Mucosa of descending colon (tissue), 3 donors: Measurements from ENCODE around the gene RAD51B. TPM values are rescaled to one million over a fixed set of nuclear protein-coding genes. Genes with fewer than 3 reads are reported as not detected.
A peak's percentile ranks its signal among the peaks of the same experiment; 100 is the strongest.

Experiments
- ATAC-seq: fragments of 200-7000 bp; cut with Tn5 transposase; one replicate; pipeline ENCODE4 v1.9.1; 2020; ENCODE audit warnings: mild to moderate bottlenecking, moderate library complexity
- DNase-seq, 3 donors: peaks; one replicate each; pipeline ENCODE4 v3.0.0-alpha.2; 2020
- H3K36me3 ChIP-seq: fragments of 200-600 bp; one replicate; pipeline ENCODE4 v1.8.0; 2021; ENCODE audit warnings: low read depth, mild to moderate bottlenecking
- H3K4me1 ChIP-seq: fragments of 200-600 bp; one replicate; pipeline ENCODE4 v1.8.0; 2021; ENCODE audit warnings: low read depth, mild to moderate bottlenecking
- H3K4me3 ChIP-seq: fragments of 200-600 bp; one replicate; pipeline ENCODE4 v1.8.0; 2021; ENCODE audit warnings: mild to moderate bottlenecking
- H3K9me3 ChIP-seq: fragments of 200-600 bp; one replicate; pipeline ENCODE4 v1.8.0; 2021; ENCODE audit warnings: mild to moderate bottlenecking
- CTCF ChIP-seq: fragments of 200-600 bp; IDR thresholded peaks from one replicate; pipeline ENCODE4 v1.8.0; 2022; ENCODE audit warnings: antibody characterized with exemption, mild to moderate bottlenecking
- intact Hi-C, 2 donors: fragments of 100-400 bp; cut with DNase I in 1 of 2; cut with micrococcal nuclease in 1 of 2; formaldehyde crosslinking; loops; one replicate each; pipeline versions ENCODE4 v1.11.0 to v1.11.1; 2022; cut with DNase I, micrococcal nuclease
- total RNA-seq, 3 donors: library from RNA; stranded (reverse); fragmentation: NEBNext Ultra II Directional in 2 of 3; extraction: Animal tissue kit (Norgen Biotek cat#: 25700) in 2 of 3; gene quantifications; one replicate each; pipeline versions ENCODE4 v1.2.1 to v1.2.4, GENCODE V29; 2021 to 2023
- donor health status: DM: no; HTN: no; CAD: no; lungs with moderate emphysema.
- donor health status: DM: no; HTN: no; CAD: no.
- donor health status: DM: no; HTN: yes; CAD: no.

RAD51B gene
- total RNA-seq, 3 donors from 2014 or later, result 15.8 to 23.3 (median 20.9) TPM

- no peaks in the 10 kb centered on the region for H3K36me3 ChIP-seq
- ATAC-seq (no peak), DNase-seq (no peak)
- no peak overlapping the region for H3K4me3 ChIP-seq
- intact Hi-C loops, result no loop called here
- H3K4me1 ChIP-seq, result peaks cover 7% of the 10 kb centered on the region
- TF ChIP-seq CTCF, result no peak
- H3K9me3 ChIP-seq, result no peaks in the 10 kb centered on the region
These were observed 774.4 kb downstream of the RAD51B start for GRCh38 chr14:68593806-68594536.

GRCh38 chr14:68594737-68595380 lies 775.3 kb downstream of the RAD51B start:
- H3K4me1 ChIP-seq, result peaks cover 16% of the 10 kb centered on the region
- no peaks in the 10 kb centered on the region for H3K36me3 ChIP-seq
- intact Hi-C loops, result no loop called here
- no peak for ATAC-seq
- no peak overlapping the region for H3K4me3 ChIP-seq
- H3K9me3 ChIP-seq, result no peaks in the 10 kb centered on the region
- no peak for DNase-seq
- no peak for TF ChIP-seq CTCF

- intact Hi-C loops, result no loop called here
- H3K4me3 ChIP-seq, result no peak overlapping the region
- TF ChIP-seq CTCF, result no peak
- DNase-seq (no peak), ATAC-seq (no peak)
- H3K4me1 ChIP-seq, result peaks cover 17% of the 10 kb centered on the region
- H3K9me3 ChIP-seq, result no peaks in the 10 kb centered on the region
- no peaks in the 10 kb centered on the region for H3K36me3 ChIP-seq
These were observed 776.6 kb downstream of the RAD51B start for GRCh38 chr14:68596211-68596610.

GRCh38 chr14:68596701-68597100 lies 777.1 kb downstream of the RAD51B start:
- Histone ChIP-seq H3K4me3 (no peak overlapping the region), H3K4me1 (peaks cover 17% of the 10 kb centered on the region), H3K36me3 (no peaks in the 10 kb centered on the region), H3K9me3 (no peaks in the 10 kb centered on the region)
- intact Hi-C loops, result no loop called here
- DNase-seq (no peak), ATAC-seq (no peak)
- no peak for TF ChIP-seq CTCF

GRCh38 chr14:68598089-68598488 lies 778.5 kb downstream of the RAD51B start:
- peaks cover 19% of the 10 kb centered on the region for H3K4me1 ChIP-seq
- ATAC-seq, result peak; percentile 7
- intact Hi-C loops, result no loop called here
- H3K36me3 ChIP-seq, result no peaks in the 10 kb centered on the region
- no peak for TF ChIP-seq CTCF
- no peak overlapping the region for H3K4me3 ChIP-seq
- no peaks in the 10 kb centered on the region for H3K9me3 ChIP-seq
- DNase-seq, result no peak
